ENCODE measurements around the gene IRS2.

DNA sequence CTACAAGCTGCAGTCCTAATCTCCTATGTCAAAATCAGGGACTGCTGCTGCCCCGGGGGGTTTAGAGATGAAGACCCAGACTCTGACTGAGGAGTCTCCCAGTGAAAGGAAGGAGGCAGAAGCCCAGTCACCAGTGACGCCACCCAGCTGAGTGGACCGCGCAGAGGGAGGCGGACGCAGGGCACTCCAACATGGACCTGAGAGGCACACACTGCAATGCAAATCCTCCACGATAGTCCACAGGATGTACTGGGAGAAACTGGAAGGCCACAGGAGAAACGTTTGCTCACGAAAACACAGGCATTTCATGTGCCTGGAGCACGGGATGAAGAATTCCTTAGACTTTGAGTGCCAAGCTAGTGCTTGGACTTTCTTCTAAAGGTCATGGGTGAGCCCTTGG is 58.3 kb downstream of the IRS2 start:
- TF ChIP-seq SIN3A (conservative IDR thresholded peaks at IDR 0.05 in 1 of 2, IDR thresholded peaks at IDR 0.05 in 1 of 2; ENCODE audit: low read depth in 1 of 2, low read length in 2 of 2) (no peak), POLR2A (IDR thresholded peaks at IDR 0.05; ENCODE audit: control extremely low read depth in 1 of 2, low read depth in 2 of 2, low read length in 2 of 2) (no peak)

Data from H1 (cell line).